H9 (cell line): ENCODE measurements around the gene MAP7D3. TPM values are rescaled to one million over a fixed set of nuclear protein-coding genes. Genes with fewer than 3 reads are reported as not detected.

ENCODE experiments used
- DNase-seq: peaks from one replicate; pipeline ENCODE4 v3.0.0-alpha.2; 2017
- H2AFZ ChIP-seq: one replicate; pipeline ENCODE4 v1.6.1; 2013; ENCODE audit warnings: mild to moderate bottlenecking, low read length, control low read depth, moderate library complexity
- H2AK5ac ChIP-seq: 2 replicates; pipeline ENCODE4 v1.6.1; 2013; ENCODE audit warnings: low read length, control low read depth, mixed read lengths; ENCODE audit not compliant: insufficient read length
- H2BK120ac ChIP-seq: one replicate; pipeline ENCODE4 v1.6.1; 2013; ENCODE audit warnings: low read depth, mild to moderate bottlenecking, low read length, control low read depth, inconsistent platforms; ENCODE audit not compliant: poor library complexity, severe bottlenecking
- H2BK12ac ChIP-seq: 2 replicates; pipeline ENCODE4 v1.6.1; 2013; ENCODE audit warnings: low read length, control low read depth, mixed read lengths, low read depth; ENCODE audit not compliant: insufficient read length
- H2BK15ac ChIP-seq: 2 replicates; pipeline ENCODE4 v1.6.1; 2013; ENCODE audit warnings: low read depth, low read length, control low read depth
- H2BK20ac ChIP-seq: one replicate; pipeline ENCODE4 v1.6.1; 2013; ENCODE audit warnings: low read depth, mild to moderate bottlenecking, low read length, control low read depth, inconsistent platforms; ENCODE audit not compliant: poor library complexity, severe bottlenecking
- H2BK5ac ChIP-seq: 2 replicates; pipeline ENCODE4 v1.6.1; 2013; ENCODE audit warnings: low read length, control low read depth, mixed read lengths; ENCODE audit not compliant: insufficient read length
- H3K14ac ChIP-seq: 2 replicates; pipeline ENCODE4 v1.6.1; 2013; ENCODE audit warnings: low read length, control low read depth; ENCODE audit not compliant: insufficient read depth
- H3K18ac ChIP-seq: 2 replicates; pipeline ENCODE4 v1.6.1; 2013; ENCODE audit warnings: low read depth, mild to moderate bottlenecking, mixed read lengths, low read length, control low read depth; ENCODE audit not compliant: insufficient read length
- H3K23ac ChIP-seq: 2 replicates; pipeline ENCODE4 v1.6.1; 2013; ENCODE audit warnings: low read length, control low read depth, mixed read lengths, low read depth; ENCODE audit not compliant: insufficient read length
- H3K23me2 ChIP-seq: 2 replicates; pipeline ENCODE4 v1.6.1; 2013; ENCODE audit warnings: low read depth, mild to moderate bottlenecking, mixed read lengths, low read length, control low read depth; ENCODE audit not compliant: insufficient read length, poor library complexity, severe bottlenecking
- H3K27ac ChIP-seq: 2 replicates; pipeline ENCODE4 v1.5.1; 2013; ENCODE audit warnings: low read length, control low read depth, mixed read lengths, low read depth; ENCODE audit not compliant: insufficient read length
- H3K27me3 ChIP-seq: 2 replicates; pipeline ENCODE4 v1.6.1; 2013; ENCODE audit warnings: low read length, control low read depth, inconsistent platforms; ENCODE audit not compliant: insufficient read depth
- H3K4ac ChIP-seq: 2 replicates; pipeline ENCODE4 v1.6.1; 2013; ENCODE audit warnings: low read depth, mild to moderate bottlenecking, control low read depth, inconsistent platforms, low read length, moderate library complexity
- H3K4me1 ChIP-seq: 2 replicates; pipeline ENCODE4 v1.6.1; 2013; ENCODE audit warnings: low read length, control low read depth, inconsistent platforms; ENCODE audit not compliant: insufficient read depth
- H3K4me2 ChIP-seq: 2 replicates; pipeline ENCODE4 v1.6.1; 2013; ENCODE audit warnings: low read length, control low read depth, mixed read lengths; ENCODE audit not compliant: insufficient read length, insufficient read depth
- H3K56ac ChIP-seq: 2 replicates; pipeline ENCODE4 v1.6.1; 2013; ENCODE audit warnings: low read depth, mild to moderate bottlenecking, mixed read lengths, low read length, control low read depth; ENCODE audit not compliant: insufficient read length
- H3K79me1 ChIP-seq: 2 replicates; pipeline ENCODE4 v1.6.1; 2013; ENCODE audit warnings: low read depth, mild to moderate bottlenecking, moderate library complexity, low read length, control low read depth, inconsistent platforms; ENCODE audit not compliant: insufficient read depth, poor library complexity, severe bottlenecking
- H3K79me2 ChIP-seq: 2 replicates; pipeline ENCODE4 v1.6.1; 2013; ENCODE audit warnings: low read length, control low read depth, inconsistent platforms; ENCODE audit not compliant: insufficient read depth
- H3K9ac ChIP-seq: 2 replicates; pipeline ENCODE4 v1.6.1; 2013; ENCODE audit warnings: low read length, control low read depth, mixed read lengths; ENCODE audit not compliant: insufficient read length; ENCODE audit errors: extremely low read depth
- H3K9me3 ChIP-seq: one replicate; pipeline ENCODE4 v1.6.1; 2013; ENCODE audit warnings: low read depth, low read length, inconsistent platforms; ENCODE audit not compliant: control insufficient read depth
- H3T11ph ChIP-seq: one replicate; pipeline ENCODE4 v1.6.1; 2013; ENCODE audit warnings: mild to moderate bottlenecking, low read length, control low read depth, inconsistent platforms
- H4K20me1 ChIP-seq: one replicate; pipeline ENCODE4 v1.6.1; 2013; ENCODE audit not compliant: control insufficient read depth, insufficient read length, insufficient read depth
- H4K5ac ChIP-seq: 2 replicates; pipeline ENCODE4 v1.6.1; 2013; ENCODE audit warnings: low read depth, mild to moderate bottlenecking, mixed read lengths, low read length, control low read depth; ENCODE audit not compliant: insufficient read length
- H4K8ac ChIP-seq: replicated peaks from 2 replicates; pipeline ENCODE4 v1.6.1; 2013; ENCODE audit warnings: low read length, control low read depth, mixed read lengths, low read depth; ENCODE audit not compliant: insufficient read length
- H4K91ac ChIP-seq: 2 replicates; pipeline ENCODE4 v1.6.1; 2013; ENCODE audit warnings: low read depth, mild to moderate bottlenecking, moderate library complexity, mixed read lengths, low read length, control low read depth; ENCODE audit not compliant: insufficient read length
- H3K27ac Mint-ChIP-seq, 3 experiments: 2 replicates in 2 of 3; 3 replicates in 1 of 3; pipeline ENCODE4 v1.8.0; 2020 to 2021; ENCODE audit warnings: mixed read lengths in 3 of 3, mild to moderate bottlenecking in 1 of 3, moderate library complexity in 1 of 3
- H3K27me3 Mint-ChIP-seq: 2 replicates; pipeline ENCODE4 v1.8.0; 2021; ENCODE audit warnings: low read depth, mild to moderate bottlenecking, moderate library complexity, mixed read lengths
- H3K36me3 Mint-ChIP-seq, 3 experiments: 2 replicates in 2 of 3; 3 replicates in 1 of 3; pipeline ENCODE4 v1.8.0; 2020 to 2021; ENCODE audit warnings: low read depth in 3 of 3, mixed read lengths in 3 of 3; ENCODE audit not compliant: insufficient read depth in 1 of 3
- H3K4me1 Mint-ChIP-seq, 2 experiments: 2 replicates each; pipeline ENCODE4 v1.8.0; 2020; ENCODE audit warnings: mixed read lengths in 2 of 2
- H3K4me3 Mint-ChIP-seq, 2 experiments: 2 replicates in 1 of 2; 3 replicates in 1 of 2; pipeline ENCODE4 v1.8.0; 2020 to 2021; ENCODE audit warnings: mild to moderate bottlenecking in 2 of 2, mixed read lengths in 2 of 2, moderate library complexity in 1 of 2
- H3K9me3 Mint-ChIP-seq, 2 experiments: 2 replicates in 1 of 2; 3 replicates in 1 of 2; pipeline ENCODE4 v1.8.0; 2020; ENCODE audit warnings: mild to moderate bottlenecking in 2 of 2, mixed read lengths in 2 of 2, moderate library complexity in 1 of 2
- CTCF ChIP-seq: fragments of 200-600 bp; sonication (generic); conservative IDR thresholded peaks from 3 replicates; pipeline ENCODE4 v1.8.0; 2021; ENCODE audit warnings: antibody characterized with exemption, mild to moderate bottlenecking
- WGBS: extraction: QIAGEN DNeasy Blood & Tissue Kit; methylation state at CpG from one replicate; pipeline ENCODE4 v1.1.7; 2013; ENCODE audit warnings: missing lambda C conversion rate, low lambda C conversion rate, mixed read lengths; ENCODE audit not compliant: insufficient read length; ENCODE audit errors: extremely low coverage; 5-methylcytosine and 5-hydroxymethylcytosine counted together
- total RNA-seq: library from RNA; stranded (reverse); gene quantifications from 2 replicates; pipeline ENCODE4 v1.2.1, GENCODE V29; 2021

Gene MAP7D3
- total RNA-seq, 1 experiment from 2014 or later, result 15.2 TPM

- H3K4me2 ChIP-seq, result no peak overlapping the region
- no peak overlapping the region for H3K27ac Mint-ChIP-seq
These were observed 58.3 kb downstream of the MAP7D3 start for GRCh38 chrX:136192839-136193414.

More at GRCh38 chrX:136192839-136193414, 58.3 kb downstream of the MAP7D3 start:
- Histone ChIP-seq H3K4me1 (no peaks in the 10 kb centered on the region), H3K18ac (no peak overlapping the region), H4K5ac (no peak overlapping the region), H3K14ac (no peak overlapping the region), H3K27ac (no peak overlapping the region), H2BK15ac (no peak overlapping the region), H4K8ac (no peak overlapping the region), H3K27me3 (no peaks in the 10 kb centered on the region), H3K79me1 (no peaks in the 10 kb centered on the region), H2BK12ac (no peak overlapping the region), H4K20me1 (no peaks in the 10 kb centered on the region), H2BK5ac (no peak overlapping the region), H3K9ac (no peak overlapping the region), H3K4ac (no peak overlapping the region), H3K9me3 (peaks cover 51% of the 10 kb centered on the region), H2AK5ac (no peak overlapping the region), H2AFZ (no peak overlapping the region), H2BK20ac (no peak overlapping the region), H4K91ac (no peak overlapping the region), H2BK120ac (no peak overlapping the region), H3K23ac (no peak overlapping the region), H3K23me2 (no peaks in the 10 kb centered on the region), H3T11ph (no peak overlapping the region), H3K79me2 (no peaks in the 10 kb centered on the region), H3K56ac (no peak overlapping the region)
- DNase-seq, result no peak
- H3K9me3 Mint-ChIP-seq, result peaks cover 69 to 70% of the 10 kb centered on the region in 2 experiments
- no peak overlapping the region for H3K4me3 Mint-ChIP-seq
- H3K4me1 Mint-ChIP-seq, result no peaks in the 10 kb centered on the region
- TF ChIP-seq CTCF, result no peak
- H3K36me3 Mint-ChIP-seq, result peaks cover 0 to 9% (median 4%) of the 10 kb centered on the region in 3 experiments; a peak in 4 of 7 replicates
- no CpG with 5 or more reads among the region's 3 CpGs for WGBS
- H3K27me3 Mint-ChIP-seq, result no peaks in the 10 kb centered on the region; the same call in 1 of the 2 replicates
